Body of pancreas (tissue), 4 donors: Measurements from ENCODE around the gene TRIM71. TPM values are rescaled to one million over a fixed set of nuclear protein-coding genes. Genes with fewer than 3 reads are reported as not detected.

Source experiments
- ATAC-seq: fragments of 150-250 bp; one replicate; pipeline ENCODE4 v1.9.1; 2016
- DNase-seq, 4 donors: peaks; one replicate each; pipeline ENCODE4 v3.0.0-alpha.2; 2019
- H3K27ac ChIP-seq, 4 donors: fragments of 200-600 bp; sonication (generic); 1 replicate in 3 of 4; 2 replicates in 1 of 4; pipeline versions ENCODE4 v1.5.1 to v1.6.1; 2016 to 2019; ENCODE audit warnings: mild to moderate bottlenecking in 1 of 4, mixed read lengths in 1 of 4, moderate library complexity in 1 of 4
- H3K27me3 ChIP-seq, 2 donors: fragments of 200-600 bp; sonication (generic); one replicate each; pipeline ENCODE4 v1.6.0; 2016; ENCODE audit warnings: mild to moderate bottlenecking in 1 of 2
- H3K36me3 ChIP-seq, 2 donors: fragments of 200-600 bp; sonication (generic); replicated peaks in 1 of 2; 2 replicates each; pipeline ENCODE4 v1.5.1; 2016; ENCODE audit warnings: low read depth in 2 of 2; ENCODE audit not compliant: insufficient read depth in 1 of 2
- H3K4me1 ChIP-seq: fragments of 200-600 bp; sonication (generic); one replicate; pipeline ENCODE4 v1.6.0; 2016
- H3K4me3 ChIP-seq, 2 donors: fragments of 200-600 bp; sonication (generic); 1 replicate in 1 of 2; 2 replicates in 1 of 2; pipeline ENCODE4 v1.5.1; 2016 to 2019
- H3K9me3 ChIP-seq, 3 donors: fragments of 200-600 bp; sonication (generic); 1 replicate in 2 of 3; 2 replicates in 1 of 3; pipeline ENCODE4 v1.5.1; 2016
- CTCF ChIP-seq, 7 experiments: fragments of 450-650 bp in 4 of 7; fragments of 200-600 bp in 3 of 7; sonication (generic) in 3 of 7; IDR thresholded peaks; one replicate each; pipeline ENCODE4 v1.5.1; 2016 to 2019; ENCODE audit warnings: antibody characterized with exemption in 7 of 7
- POLR2A ChIP-seq, 3 donors: fragments of 450-650 bp; IDR thresholded peaks; one replicate each; pipeline ENCODE4 v1.6.1; 2016; ENCODE audit warnings: antibody characterized with exemption in 3 of 3, mild to moderate bottlenecking in 2 of 3
- WGBS, 2 donors: methylation state at CpG; one replicate each; pipeline ENCODE4 v1.1.5; 2017; 5-methylcytosine and 5-hydroxymethylcytosine counted together
- intact Hi-C: fragments of 100-400 bp; cut with DNase I; formaldehyde crosslinking; loops from one replicate; pipeline ENCODE4 v1.15.1; 2023
- total RNA-seq, 2 donors: library from RNA; depleted of rRNA; stranded (reverse); fragments of >200 nt; gene quantifications; one replicate each; pipeline ENCODE4 v1.1.0, GENCODE V29; 2016

Gene TRIM71
- total RNA-seq, 2 donors from 2014 or later = not detected

- intact Hi-C loops = no loop called here
- ATAC-seq (no peak), DNase-seq (no peak)
- Histone ChIP-seq H3K4me3 (no peak overlapping the region), H3K9me3 (no peaks in the 10 kb centered on the region), H3K4me1 (no peaks in the 10 kb centered on the region), H3K27me3 (no peaks in the 10 kb centered on the region), H3K36me3 (no peaks in the 10 kb centered on the region), H3K27ac (no peak overlapping the region)
- WGBS, 2 donors = 53 to 58% methylated on average over 5 of the region's 5 CpGs
- TF ChIP-seq CTCF (IDR thresholded peaks at IDR 0.05) (no peak), POLR2A (IDR thresholded peaks at IDR 0.05) (no peak)
Measured at GRCh38 chr3:32861681-32862080, 43.9 kb downstream of the TRIM71 start.

DNA sequence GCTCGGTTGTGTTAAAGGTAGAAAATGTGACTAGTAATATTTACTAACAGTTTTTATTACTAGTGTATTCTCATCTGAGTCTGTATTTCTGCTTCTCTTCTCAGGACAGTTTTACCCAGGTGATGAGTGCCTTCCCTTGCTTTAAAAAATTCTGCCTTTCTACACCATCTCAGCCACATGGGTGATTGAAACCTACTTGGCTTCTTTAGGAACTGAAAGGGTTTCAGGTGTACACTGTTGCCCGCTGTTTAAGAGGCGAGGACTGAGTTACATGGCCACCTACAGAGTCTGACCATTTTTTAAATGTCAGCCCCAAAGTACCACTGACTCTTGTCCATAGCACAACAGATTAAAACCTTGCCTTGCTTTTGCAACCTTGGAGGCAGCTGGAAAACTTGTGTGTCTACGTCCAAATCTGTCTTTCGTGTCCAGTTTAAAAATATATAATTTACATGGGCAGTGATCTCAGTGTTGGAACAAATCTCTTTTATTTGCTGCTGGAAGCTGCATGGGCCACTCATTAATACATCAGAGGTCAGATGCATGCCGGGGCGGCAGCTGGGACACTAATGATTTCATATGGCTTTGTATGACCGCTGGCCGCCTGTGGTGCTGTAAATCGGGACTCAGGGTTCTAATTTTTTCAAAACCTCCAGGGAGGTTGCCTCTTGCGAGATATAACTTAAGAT lies 44.6 kb downstream of the TRIM71 start:
- intact Hi-C loops = no loop called here
- 74 to 75% methylated on average over 11 of the region's 11 CpGs for WGBS, 2 donors

GRCh38 chr3:32862936-32863487 lies 45.2 kb downstream of the TRIM71 start:
- Histone ChIP-seq H3K9me3 (no peaks in the 10 kb centered on the region), H3K27me3 (no peaks in the 10 kb centered on the region), H3K4me1 (no peaks in the 10 kb centered on the region), H3K27ac (no peak overlapping the region), H3K4me3 (no peak overlapping the region), H3K36me3 (no peaks in the 10 kb centered on the region)
- WGBS, 2 donors = 74 to 79% methylated on average over 5 of the region's 5 CpGs
- intact Hi-C loops = no loop called here
- DNase-seq = no peak
- no peak for TF ChIP-seq CTCF (IDR thresholded peaks at IDR 0.05)
- no peak for TF ChIP-seq POLR2A (IDR thresholded peaks at IDR 0.05)
- ATAC-seq = no peak

More for the DNA sequence above, 44.6 kb downstream of the TRIM71 start:
- ATAC-seq = no peak
- Histone ChIP-seq H3K27me3 (no peaks in the 10 kb centered on the region), H3K9me3 (no peaks in the 10 kb centered on the region), H3K4me1 (no peaks in the 10 kb centered on the region), H3K4me3 (no peak overlapping the region), H3K36me3 (no peaks in the 10 kb centered on the region), H3K27ac (no peak overlapping the region)
- DNase-seq = no peak
- TF ChIP-seq POLR2A (IDR thresholded peaks at IDR 0.05) (no peak), CTCF (IDR thresholded peaks at IDR 0.05) (no peak)

DNA sequence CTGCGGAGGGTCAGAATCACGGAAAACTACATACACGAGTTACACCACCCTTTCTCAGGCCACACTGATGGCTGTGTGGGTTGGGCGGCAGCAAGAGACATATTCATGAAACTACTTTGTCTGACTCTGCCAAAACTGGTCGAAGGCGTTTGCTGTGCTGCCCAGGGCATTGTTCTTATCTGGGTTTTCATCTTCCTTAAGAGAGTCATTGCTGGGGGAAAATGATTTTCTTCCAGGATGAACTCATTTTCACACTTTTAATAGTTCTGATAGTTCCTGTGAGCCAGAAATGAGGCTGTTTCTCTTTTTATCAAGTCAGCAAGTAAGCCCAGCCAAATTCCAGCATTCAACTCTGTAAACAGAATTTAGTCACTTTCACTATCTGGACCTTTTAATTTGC lies 47.6 kb downstream of the TRIM71 start:
- intact Hi-C loops = no loop called here
- no peaks in the 10 kb centered on the region for H3K36me3 ChIP-seq
- H3K27ac ChIP-seq = no peak overlapping the region
- H3K4me3 ChIP-seq = no peak overlapping the region
- WGBS, 2 donors = 45 to 57% methylated on average over 6 of the region's 6 CpGs
- no peaks in the 10 kb centered on the region for H3K9me3 ChIP-seq
- no peaks in the 10 kb centered on the region for H3K4me1 ChIP-seq
- TF ChIP-seq CTCF (IDR thresholded peaks at IDR 0.05) (no peak), POLR2A (IDR thresholded peaks at IDR 0.05) (no peak)
- DNase-seq (no peak), ATAC-seq (no peak)
- H3K27me3 ChIP-seq = no peaks in the 10 kb centered on the region

DNA sequence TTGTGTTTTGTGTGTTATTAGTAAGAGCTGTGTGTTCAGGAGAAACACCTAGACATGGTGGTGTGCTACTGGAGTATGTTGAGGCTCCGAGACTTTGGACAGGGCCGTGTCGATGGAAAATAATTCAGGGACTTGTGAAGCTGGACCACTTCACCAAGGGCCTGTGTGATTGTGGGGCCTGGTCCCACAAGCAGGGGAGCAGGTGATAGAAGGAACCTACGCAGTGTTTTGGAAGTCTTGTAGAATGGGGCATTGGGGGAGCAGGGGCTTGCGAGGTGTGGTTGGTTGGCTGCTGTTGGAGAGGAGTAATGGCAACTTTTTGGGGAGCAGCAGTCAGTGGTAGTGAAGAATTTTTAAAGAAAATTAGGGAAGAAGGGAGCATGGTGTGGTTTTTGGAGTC lies 48.7 kb downstream of the TRIM71 start:
- Histone ChIP-seq H3K4me3 (no peak overlapping the region), H3K9me3 (no peaks in the 10 kb centered on the region), H3K27ac (no peak overlapping the region), H3K36me3 (no peaks in the 10 kb centered on the region), H3K27me3 (no peaks in the 10 kb centered on the region), H3K4me1 (no peaks in the 10 kb centered on the region)
- no peak for ATAC-seq
- TF ChIP-seq POLR2A (IDR thresholded peaks at IDR 0.05) (no peak), CTCF (IDR thresholded peaks at IDR 0.05) (no peak)
- 90 to 92% methylated on average over 5 of the region's 5 CpGs for WGBS, 2 donors
- DNase-seq = no peak
- intact Hi-C loops = no loop called here
